Upper lobe of left lung (tissue), 4 donors: Measurements from ENCODE around the gene EPHB2.

ENCODE experiments used
- CTCF ChIP-seq, 6 experiments: fragments of 450-650 bp in 4 of 6; fragments of 200-600 bp in 2 of 6; sonication (generic) in 2 of 6; IDR thresholded peaks; one replicate each; pipeline ENCODE4 v1.5.1; 2016 to 2019; ENCODE audit warnings: antibody characterized with exemption in 6 of 6
- EP300 ChIP-seq, 4 donors: sonication (generic); formaldehyde crosslinking; IDR thresholded peaks; one replicate each; pipeline ENCODE4 v1.5.1; 2017; ENCODE audit warnings: antibody characterized with exemption in 4 of 4, control low read depth in 2 of 4

- TF ChIP-seq CTCF (IDR thresholded peaks at IDR 0.05) (no peak), EP300 (IDR thresholded peaks at IDR 0.05) (no peak)
These were observed 32.4 kb upstream of the EPHB2 start for GRCh38 chr1:22677931-22678896.
